GM21528 (cell line): ENCODE data around the gene CYSLTR2.

ENCODE experiments used
- ATAC-seq: cut with Tn5 transposase; IDR thresholded peaks from one replicate; pipeline ENCODE4 v1.9.1; 2021; ENCODE audit warnings: mild to moderate bottlenecking, moderate library complexity; ENCODE audit not compliant: unreplicated experiment, low FRiP score

Gene CYSLTR2

DNA sequence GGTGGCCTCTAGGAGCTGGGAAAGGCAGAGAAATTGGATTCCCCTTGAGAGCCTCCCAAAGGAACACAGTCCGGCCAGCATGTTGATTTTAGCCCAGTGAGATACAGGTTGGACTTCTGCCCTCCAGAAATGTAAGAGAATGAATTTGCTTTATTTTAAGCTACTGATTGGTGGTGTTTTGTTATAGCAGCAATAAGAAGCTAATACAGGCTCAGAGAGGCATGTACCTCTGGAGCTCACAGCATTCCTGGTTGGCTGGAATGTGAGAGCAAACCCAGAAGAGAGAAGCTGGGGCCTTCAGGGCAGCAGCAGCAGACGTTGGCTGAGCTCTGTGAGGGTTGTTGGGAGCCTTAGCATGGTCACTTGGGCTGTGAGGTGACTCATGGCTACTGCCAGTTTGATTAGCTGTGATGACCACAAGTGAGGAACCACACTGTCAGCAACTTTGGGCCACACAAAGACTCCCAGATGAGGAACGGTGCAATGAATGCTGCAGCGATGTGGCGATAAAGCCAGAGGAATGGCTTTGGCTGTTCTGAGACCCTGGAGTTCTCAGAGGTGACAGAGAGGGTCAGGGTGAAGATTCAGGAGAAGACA, 80.1 kb downstream of the CYSLTR2 start:
- no peak for ATAC-seq

- ATAC-seq = no peak
These were observed 81.8 kb downstream of the CYSLTR2 start for GRCh38 chr13:48735571-48735970.

GRCh38 chr13:48737689-48738088, 84.0 kb downstream of the CYSLTR2 start:
- no peak for ATAC-seq

DNA sequence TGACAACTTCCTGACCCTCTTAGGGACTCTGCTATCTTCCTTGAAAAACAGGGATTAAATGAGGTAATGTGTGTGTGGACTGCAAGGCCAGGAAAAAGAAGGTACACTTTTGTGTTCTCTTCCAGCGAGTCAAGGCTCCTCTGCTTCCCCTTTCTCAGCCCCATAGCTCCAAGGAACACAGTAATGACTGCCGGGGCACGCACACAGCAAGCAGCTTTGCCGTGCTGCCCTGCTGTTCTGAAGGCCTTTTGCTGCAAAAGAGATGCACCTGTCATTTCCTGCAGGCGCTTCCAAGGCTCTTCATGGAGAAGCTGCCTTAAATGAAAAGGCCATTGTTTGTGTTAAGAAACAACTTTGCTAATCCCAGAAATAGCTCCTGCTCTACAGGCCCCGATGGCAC, 84.6 kb downstream of the CYSLTR2 start:
- no peak for ATAC-seq

DNA sequence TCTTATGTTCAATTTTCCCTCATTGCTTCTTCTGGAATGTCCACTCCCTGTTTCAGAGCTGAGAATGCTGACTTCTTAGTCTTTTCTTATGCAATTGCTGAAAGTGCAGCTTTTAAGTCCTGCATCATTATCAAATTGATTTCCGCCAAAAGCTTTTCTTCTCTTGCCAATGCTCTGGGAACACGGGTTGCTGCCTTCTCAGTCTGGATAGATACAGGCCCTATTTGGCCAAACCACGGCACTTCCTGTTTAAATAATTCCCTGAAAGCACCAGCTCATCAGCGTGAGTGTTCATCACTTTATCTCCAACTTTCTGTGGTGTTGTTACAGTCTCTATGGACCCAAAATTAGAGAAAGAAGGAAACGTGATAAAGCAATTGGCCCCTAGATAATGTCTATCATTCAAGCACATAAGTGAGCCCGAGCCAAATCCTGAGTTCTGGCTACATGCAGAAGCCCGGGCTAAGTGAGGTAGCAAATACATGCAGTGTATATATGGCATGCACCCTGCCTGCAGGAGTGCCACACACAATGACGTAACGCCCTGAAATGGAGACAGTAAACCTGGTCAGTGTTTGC, 85.7 kb downstream of the CYSLTR2 start:
- ATAC-seq = no peak

DNA sequence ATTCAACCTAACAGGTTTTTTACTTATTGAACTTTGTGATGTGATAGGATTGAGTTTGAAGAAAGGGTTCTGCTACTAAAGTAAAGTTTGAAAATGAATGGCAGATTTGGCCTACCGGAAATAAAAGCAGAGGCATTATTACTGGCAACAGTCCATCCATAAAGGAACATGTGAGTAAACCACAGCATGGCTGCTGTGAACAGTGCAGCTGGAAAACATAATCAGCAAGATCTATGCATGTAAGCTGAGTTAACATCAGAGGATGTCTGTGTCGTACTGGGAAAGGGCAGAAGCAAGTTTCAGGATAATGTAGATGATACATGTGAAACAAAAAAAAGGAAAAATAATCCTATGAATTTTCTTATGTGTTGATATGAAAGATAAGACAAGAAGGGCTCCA, 87.6 kb downstream of the CYSLTR2 start:
- no peak for ATAC-seq

DNA sequence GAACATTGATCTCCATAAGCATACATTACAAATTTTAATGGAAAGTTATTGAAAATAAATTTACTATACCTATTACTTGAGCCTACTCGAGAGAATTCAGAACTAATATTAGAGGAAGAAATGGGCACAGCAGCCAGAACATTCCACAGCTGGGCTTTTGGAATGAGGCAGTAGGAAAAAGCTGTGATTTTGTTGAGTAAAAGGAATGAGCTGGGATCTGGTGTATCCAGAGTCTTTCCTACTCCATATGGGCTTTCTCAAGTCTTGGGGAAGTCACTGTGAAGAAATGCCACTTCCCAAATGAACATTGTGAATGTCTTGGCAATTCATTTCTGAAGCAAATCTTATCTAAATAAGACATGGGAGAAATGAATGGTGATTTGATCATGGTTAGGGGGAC, 93.1 kb downstream of the CYSLTR2 start:
- ATAC-seq = no peak

DNA sequence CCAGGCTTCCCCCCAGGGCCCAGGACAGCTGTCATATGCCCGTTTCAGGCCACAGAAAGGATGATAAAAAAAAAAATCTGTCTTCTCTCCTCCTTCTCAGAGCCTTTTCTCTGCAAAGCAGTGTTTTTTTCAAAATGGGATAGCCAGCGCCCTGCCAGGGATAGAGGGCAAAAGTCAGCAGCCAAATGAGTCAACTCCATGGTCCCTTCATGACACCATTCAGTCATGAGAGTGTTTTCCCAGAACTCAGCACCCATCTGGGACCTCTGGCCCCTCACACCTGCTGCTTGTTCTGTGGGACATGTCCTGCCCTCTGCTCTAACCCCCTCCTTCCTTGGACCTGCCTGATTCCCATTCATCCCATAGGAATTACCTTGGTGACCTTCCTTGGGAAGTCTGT, 95.0 kb downstream of the CYSLTR2 start:
- ATAC-seq = no peak

DNA sequence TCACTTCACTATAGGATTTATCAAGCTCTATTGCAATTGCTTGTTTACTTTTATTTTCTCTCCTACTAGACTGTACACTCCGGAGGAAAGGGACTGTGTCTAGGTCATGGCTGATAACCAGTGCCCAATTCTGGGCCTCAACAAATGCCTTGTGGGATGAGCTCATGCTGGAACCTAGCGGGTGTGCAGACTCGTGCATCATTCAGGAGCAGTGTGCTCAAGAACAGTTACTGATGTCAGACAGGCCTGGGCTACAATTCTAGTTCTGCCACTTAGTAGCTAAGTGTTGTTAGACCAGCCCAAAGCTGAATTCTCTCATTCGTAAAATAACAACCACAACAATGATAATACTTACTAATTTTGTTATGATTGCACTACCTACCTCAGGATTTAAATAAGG, 95.4 kb downstream of the CYSLTR2 start:
- ATAC-seq = no peak

DNA sequence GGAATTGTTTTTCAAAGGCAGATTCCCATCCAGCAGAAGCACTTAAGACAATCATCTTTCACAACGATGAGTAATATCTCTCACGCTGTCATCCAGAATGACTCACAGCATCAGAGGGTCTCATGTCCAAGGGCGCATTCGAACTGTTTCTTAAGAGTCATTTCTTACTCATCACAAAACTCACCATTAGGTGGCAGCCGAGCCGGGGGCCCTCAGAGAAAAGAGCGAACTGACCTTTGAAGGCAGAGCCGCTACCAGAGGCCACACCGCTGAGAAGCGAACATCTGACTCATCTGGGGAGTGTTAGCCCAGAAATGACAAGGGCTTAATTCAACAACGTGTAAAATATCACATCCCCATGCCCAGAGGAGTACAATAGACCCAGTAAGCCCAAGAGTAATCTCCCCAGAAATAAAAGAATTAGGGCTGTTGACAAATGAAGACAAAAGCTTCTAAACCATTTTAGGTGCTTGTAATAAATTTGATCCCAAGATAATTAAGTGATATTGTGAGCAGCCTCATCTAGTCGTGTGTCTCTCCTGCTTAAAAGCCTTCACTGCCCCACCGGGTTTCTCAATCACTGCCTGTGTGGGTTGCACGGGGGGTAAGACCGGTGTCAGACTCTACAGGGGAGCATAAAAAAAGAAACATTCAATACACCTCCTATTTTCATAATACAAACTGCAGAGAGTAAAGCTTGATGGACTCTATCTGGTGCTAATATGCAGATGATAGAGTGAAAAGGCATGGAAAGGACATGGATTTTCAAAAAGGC, 96.2 kb downstream of the CYSLTR2 start:
- peak; percentile 83 for ATAC-seq

DNA sequence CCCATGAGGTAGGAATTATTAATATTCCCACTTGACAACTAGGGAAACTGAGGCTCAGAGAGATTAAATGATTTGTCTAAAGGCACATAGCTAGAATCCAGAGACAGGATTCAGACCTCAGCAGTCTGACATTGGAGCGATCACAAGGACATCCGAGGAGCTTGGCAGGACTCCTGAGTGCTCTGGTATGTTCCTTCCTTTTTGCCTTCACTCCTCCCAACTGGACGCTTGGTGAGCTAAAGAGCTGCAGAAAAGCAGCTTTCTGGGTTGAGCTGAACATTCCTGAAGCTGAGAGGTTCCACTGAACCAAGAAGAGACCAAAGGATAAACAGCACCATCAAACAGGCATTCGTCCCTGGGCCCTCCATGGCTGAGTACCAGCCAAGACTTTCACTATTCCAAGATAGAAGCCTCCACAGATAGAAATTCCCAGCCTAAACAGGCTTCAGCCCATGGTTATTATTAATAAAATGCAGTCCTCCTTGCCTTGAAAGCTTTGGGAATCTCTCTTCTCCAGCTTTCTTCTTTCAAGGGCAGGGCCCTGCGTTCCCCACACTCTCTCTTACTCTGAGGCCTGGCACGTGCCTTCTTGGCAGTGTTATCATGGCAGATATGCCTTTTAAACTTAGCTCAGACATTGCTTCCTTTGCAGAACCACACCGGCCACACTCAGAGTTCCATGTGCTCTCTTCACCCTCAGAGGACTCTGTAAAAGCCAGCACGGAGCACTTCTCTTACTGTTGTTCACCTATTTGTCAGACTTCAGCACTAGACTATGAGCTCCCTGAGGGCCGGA, 97.1 kb downstream of the CYSLTR2 start:
- no peak for ATAC-seq

- no peak for ATAC-seq
These were observed 106.9 kb downstream of the CYSLTR2 start for GRCh38 chr13:48760626-48761025.
